RPMI8226 (cell line): ENCODE measurements around the gene SAP30.

Experiments used
- DNase-seq: peaks from one replicate; pipeline ENCODE4 v3.0.0-alpha.2; 2015

The SAP30 gene

GRCh38 chr4:173367946-173368345 lies 2.8 kb upstream of the SAP30 start:
- no peak for DNase-seq

GRCh38 chr4:173370130-173370476 lies 651 bp upstream of the SAP30 start:
- no peak for DNase-seq

- DNase-seq: peak; percentile 75
Measured at GRCh38 chr4:173371292-173372192, 788 bp downstream of the SAP30 start.

GRCh38 chr4:173374588-173374987 lies 3.8 kb downstream of the SAP30 start:
- no peak for DNase-seq

GRCh38 chr4:173379929-173380328 lies 9.2 kb downstream of the SAP30 start:
- no peak for DNase-seq

GRCh38 chr4:173380987-173381386 lies 10.2 kb downstream of the SAP30 start:
- DNase-seq: no peak

GRCh38 chr4:173381610-173382009 lies 10.9 kb downstream of the SAP30 start:
- DNase-seq: no peak

GRCh38 chr4:173382349-173382748 lies 11.6 kb downstream of the SAP30 start:
- DNase-seq: no peak

GRCh38 chr4:173386751-173387150 lies 16.0 kb downstream of the SAP30 start:
- no peak for DNase-seq

- DNase-seq: no peak
Measured at GRCh38 chr4:173391701-173392100, 20.9 kb downstream of the SAP30 start.

- no peak for DNase-seq
Measured at GRCh38 chr4:173397604-173398003, 26.9 kb downstream of the SAP30 start.

GRCh38 chr4:173398220-173398619 lies 27.5 kb downstream of the SAP30 start:
- no peak for DNase-seq

GRCh38 chr4:173398779-173399415 lies 28.1 kb downstream of the SAP30 start, which contains the start of gene SCRG1:
Gene SCRG1, minus strand, starts transcription at chr4:173399116. Its CDS starts 7,702 bp downstream, at chr4:173391414.
- no peak for DNase-seq

- no peak for DNase-seq
Measured at GRCh38 chr4:173401063-173401462, 30.3 kb downstream of the SAP30 start.

- no peak for DNase-seq
Measured at GRCh38 chr4:173403051-173403450, 32.3 kb downstream of the SAP30 start.

- no peak for DNase-seq
Measured at GRCh38 chr4:173404296-173404865, 33.6 kb downstream of the SAP30 start.

- DNase-seq: no peak
Measured at GRCh38 chr4:173405840-173406606, 35.3 kb downstream of the SAP30 start.

- DNase-seq: no peak
Measured at GRCh38 chr4:173410079-173410478, 39.3 kb downstream of the SAP30 start.

GRCh38 chr4:173411106-173411693 lies 40.4 kb downstream of the SAP30 start:
- no peak for DNase-seq

GRCh38 chr4:173413036-173413435 lies 42.3 kb downstream of the SAP30 start:
- DNase-seq: no peak

- no peak for DNase-seq
Measured at GRCh38 chr4:173414456-173414855, 43.7 kb downstream of the SAP30 start.

- no peak for DNase-seq
Measured at GRCh38 chr4:173415092-173415491, 44.3 kb downstream of the SAP30 start.
